GM21737 (cell line): Measurements from ENCODE around the gene MAD2L2.

Experiments used
- ATAC-seq: cut with Tn5 transposase; IDR thresholded peaks from one replicate; pipeline ENCODE4 v1.9.1; 2021; ENCODE audit warnings: mild to moderate bottlenecking, moderate library complexity; ENCODE audit not compliant: unreplicated experiment

Gene MAD2L2

GRCh38 chr1:11684070-11684469 is 3.1 kb upstream of the MAD2L2 start:
- ATAC-seq = no peak

GRCh38 chr1:11682799-11683198 is 1.9 kb upstream of the MAD2L2 start:
- no peak for ATAC-seq

- no peak for ATAC-seq
These were observed 1.4 kb upstream of the MAD2L2 start for GRCh38 chr1:11682287-11682771.

- peak; percentile 5 for ATAC-seq
These were observed 478 bp downstream of the MAD2L2 start for GRCh38 chr1:11680270-11681070.

GRCh38 chr1:11678442-11678841 is 2.5 kb downstream of the MAD2L2 start:
- no peak for ATAC-seq

GRCh38 chr1:11676386-11677103 is 4.4 kb downstream of the MAD2L2 start:
- ATAC-seq = no peak

- ATAC-seq = no peak
These were observed 5.6 kb downstream of the MAD2L2 start for GRCh38 chr1:11675325-11675724.

GRCh38 chr1:11674488-11674887 is 6.5 kb downstream of the MAD2L2 start:
- no peak for ATAC-seq

GRCh38 chr1:11673089-11673769 is 7.7 kb downstream of the MAD2L2 start:
- no peak for ATAC-seq

- no peak for ATAC-seq
These were observed 9.2 kb downstream of the MAD2L2 start for GRCh38 chr1:11671544-11672286.

GRCh38 chr1:11671205-11671543 is 9.8 kb downstream of the MAD2L2 start:
- no peak for ATAC-seq

GRCh38 chr1:11670747-11671146 is 10.2 kb downstream of the MAD2L2 start:
- no peak for ATAC-seq

- ATAC-seq = no peak
These were observed 12.4 kb downstream of the MAD2L2 start for GRCh38 chr1:11668516-11668915.

GRCh38 chr1:11664336-11665065 is 16.4 kb downstream of the MAD2L2 start:
- ATAC-seq = peak; percentile 41

- ATAC-seq = no peak
These were observed 19.8 kb downstream of the MAD2L2 start for GRCh38 chr1:11661103-11661502.

GRCh38 chr1:11659748-11660147 is 21.2 kb downstream of the MAD2L2 start:
- no peak for ATAC-seq

GRCh38 chr1:11658542-11658941 is 22.4 kb downstream of the MAD2L2 start:
- ATAC-seq = no peak

GRCh38 chr1:11657654-11658053 is 23.3 kb downstream of the MAD2L2 start:
- ATAC-seq = no peak

GRCh38 chr1:11654939-11655808 is 25.8 kb downstream of the MAD2L2 start:
- ATAC-seq = peak; percentile 24
